GM23338 (cell line): ENCODE measurements around the gene VCL. TPM values are rescaled to one million over a fixed set of nuclear protein-coding genes. Genes with fewer than 3 reads are reported as not detected.

ENCODE experiments used
- ATAC-seq: fragments of 200-7000 bp; cut with Tn5 transposase; 3 replicates; pipeline ENCODE4 v1.9.1; 2020
- DNase-seq: peaks from one replicate; pipeline ENCODE4 v3.0.0-alpha.2; 2015; ENCODE audit warnings: low spot score
- H2AFZ ChIP-seq: fragments of 200-600 bp; sonication (generic); 2 replicates; pipeline ENCODE4 v1.8.0; 2016; ENCODE audit warnings: antibody characterized with exemption, mild to moderate bottlenecking, moderate library complexity
- H3F3A ChIP-seq: fragments of 200-600 bp; sonication (generic); replicated peaks from 2 replicates; pipeline ENCODE4 v1.8.0; 2017; ENCODE audit warnings: antibody characterized with exemption, mixed run types, low read depth
- H3K27ac ChIP-seq: fragments of 200-600 bp; sonication (generic); 2 replicates; pipeline ENCODE4 v1.6.1; 2016; ENCODE audit warnings: low read depth
- H3K27me3 ChIP-seq: fragments of 200-600 bp; sonication (generic); 2 replicates; pipeline ENCODE4 v1.8.0; 2016; ENCODE audit warnings: mild to moderate bottlenecking, mixed run types, moderate library complexity; ENCODE audit not compliant: insufficient read depth
- H3K36me3 ChIP-seq: fragments of 200-600 bp; sonication (generic); 2 replicates; pipeline ENCODE4 v1.8.0; 2016; ENCODE audit warnings: mild to moderate bottlenecking; ENCODE audit not compliant: insufficient read depth
- H3K4me1 ChIP-seq: fragments of 200-600 bp; sonication (generic); 2 replicates; pipeline ENCODE4 v1.8.0; 2016; ENCODE audit warnings: mild to moderate bottlenecking, moderate library complexity; ENCODE audit not compliant: insufficient read depth
- H3K4me2 ChIP-seq: fragments of 200-600 bp; sonication (generic); 2 replicates; pipeline ENCODE4 v1.7.1; 2017; ENCODE audit warnings: mixed run types
- H3K4me3 ChIP-seq: fragments of 200-600 bp; sonication (generic); 2 replicates; pipeline ENCODE4 v1.6.1; 2016; ENCODE audit warnings: mixed run types
- H3K79me2 ChIP-seq: fragments of 200-600 bp; sonication (generic); replicated peaks from 2 replicates; pipeline ENCODE4 v1.8.0; 2017; ENCODE audit warnings: mild to moderate bottlenecking; ENCODE audit not compliant: insufficient read depth
- H3K9me2 ChIP-seq: fragments of 200-600 bp; sonication (generic); 2 replicates; pipeline ENCODE4 v1.8.0; 2017; ENCODE audit not compliant: insufficient read depth
- H4K20me1 ChIP-seq: fragments of 200-600 bp; sonication (generic); replicated peaks from 2 replicates; pipeline ENCODE4 v1.8.0; 2017; ENCODE audit warnings: mild to moderate bottlenecking; ENCODE audit not compliant: insufficient read depth
- H3K27ac Mint-ChIP-seq: 2 replicates; pipeline ENCODE4 v1.8.0; 2020; ENCODE audit warnings: inconsistent platforms, mild to moderate bottlenecking, moderate library complexity, mixed read lengths
- H3K27me3 Mint-ChIP-seq: 3 replicates; pipeline ENCODE4 v1.8.0; 2022; ENCODE audit warnings: low read depth, mild to moderate bottlenecking, moderate library complexity, mixed read lengths, inconsistent platforms; ENCODE audit not compliant: insufficient read depth, poor library complexity
- H3K36me3 Mint-ChIP-seq: 3 replicates; pipeline ENCODE4 v1.8.0; 2021; ENCODE audit warnings: low read depth, mild to moderate bottlenecking, inconsistent platforms, moderate library complexity, mixed read lengths
- H3K4me1 Mint-ChIP-seq: 3 replicates; pipeline ENCODE4 v1.8.0; 2020; ENCODE audit warnings: mild to moderate bottlenecking, inconsistent platforms, mixed read lengths
- H3K4me3 Mint-ChIP-seq: 3 replicates; pipeline ENCODE4 v1.8.0; 2021; ENCODE audit warnings: moderate library complexity, mild to moderate bottlenecking, inconsistent platforms, mixed read lengths
- H3K9me3 Mint-ChIP-seq: 3 replicates; pipeline ENCODE4 v1.8.0; 2020; ENCODE audit warnings: moderate library complexity, mild to moderate bottlenecking, inconsistent platforms, mixed read lengths
- CTCF ChIP-seq, 2 experiments: fragments of 200-600 bp in 1 of 2; sonication (generic) in 1 of 2; conservative IDR thresholded peaks; 2 replicates each; pipeline versions ENCODE4 v1.5.1 to v1.6.1; 2016 to 2017; ENCODE audit warnings: antibody characterized with exemption in 2 of 2, low read depth in 2 of 2, mild to moderate bottlenecking in 2 of 2, moderate library complexity in 1 of 2
- EZH2 ChIP-seq: fragments of 200-600 bp; sonication (generic); IDR thresholded peaks from one replicate; pipeline ENCODE4 v1.8.0; 2017; ENCODE audit warnings: antibody characterized with exemption, mild to moderate bottlenecking, low read depth; ENCODE audit not compliant: unreplicated experiment
- JUNB ChIP-seq: IDR thresholded peaks from one replicate; pipeline ENCODE4 v1.6.1; 2016; ENCODE audit warnings: antibody characterized with exemption; ENCODE audit not compliant: unreplicated experiment
- NANOG ChIP-seq: IDR thresholded peaks from 2 replicates; pipeline ENCODE4 v1.6.1; 2016; ENCODE audit warnings: antibody characterized with exemption, borderline replicate concordance
- POLR2AphosphoS5 ChIP-seq: IDR thresholded peaks from 2 replicates; pipeline ENCODE4 v1.6.1; 2016; ENCODE audit warnings: antibody characterized with exemption, low read depth
- REST ChIP-seq: IDR thresholded peaks from one replicate; pipeline ENCODE4 v1.6.1; 2018; ENCODE audit warnings: antibody characterized with exemption; ENCODE audit not compliant: unreplicated experiment
- ZNF114 ChIP-seq: fragments of 250-450 bp; sonication (Bioruptor Pico); IDR thresholded peaks from 2 replicates; pipeline ENCODE4 v1.5.0; 2020; ENCODE audit warnings: mild to moderate bottlenecking, moderate library complexity
- ZNF331 ChIP-seq: fragments of 250-450 bp; sonication (Bioruptor Pico); IDR thresholded peaks from 2 replicates; pipeline ENCODE4 v1.5.0; 2020; ENCODE audit warnings: low read depth, mild to moderate bottlenecking, moderate library complexity
- ZNF462 ChIP-seq: fragments of 250-450 bp; sonication (Bioruptor Pico); IDR thresholded peaks from 2 replicates; pipeline ENCODE4 v1.5.0; 2020; ENCODE audit warnings: mild to moderate bottlenecking, moderate library complexity
- polyA plus RNA-seq: library from polyadenylated mRNA; unstranded; fragments of >200 nt; fragmentation: Nextera tagmentation; extraction: Ambion mirVana; gene quantifications from 2 replicates; pipeline ENCODE4 v1.2.1, GENCODE V29; 2016
- total RNA-seq: library from RNA; depleted of rRNA; stranded (reverse); fragments of >200 nt; shearing (Covaris generic); gene quantifications from 2 replicates; pipeline ENCODE4 v1.2.3, GENCODE V29; 2014

The VCL gene
- total and polyA plus RNA-seq, 2 experiments from 2014 or later, result 60.7 to 254 TPM

GRCh38 chr10:73967022-73967429 is 30.9 kb upstream of the VCL start:
- TF ChIP-seq NANOG (0 out of 2 replicates have a peak, but pooled peaks have one; percentile 14), ZNF114 (CRISPR knock-in tag) (no peak), JUNB (no peak), EZH2 (no peak), POLR2AphosphoS5 (peak; percentile 49), REST (no peak), ZNF331 (CRISPR knock-in tag) (no peak), CTCF (conservative IDR thresholded peaks at IDR 0.05; ENCODE audit: low read depth in 2 of 2) (no peak), ZNF462 (peak; percentile 72)
- H3K4me1 Mint-ChIP-seq, result peaks cover 60% of the 10 kb centered on the region

More at GRCh38 chr10:73967022-73967429, 30.9 kb upstream of the VCL start:
- H3K9me2 ChIP-seq, result no peaks in the 10 kb centered on the region
- ATAC-seq (peak; percentile 78), DNase-seq (peak; percentile 85)
- H3F3A ChIP-seq, result peaks cover 10% of the 10 kb centered on the region
- no peaks in the 10 kb centered on the region for H3K36me3 Mint-ChIP-seq
- 0 out of 2 replicates have a peak overlapping the region, but pooled peaks have one; percentile 1 for H3K4me3 ChIP-seq
- no peaks in the 10 kb centered on the region for H3K36me3 ChIP-seq
- peak overlapping the region; percentile 58; the same call in 2 of the 3 replicates for H3K4me3 Mint-ChIP-seq
- H4K20me1 ChIP-seq, result no peaks in the 10 kb centered on the region
- peaks cover 30% of the 10 kb centered on the region for H3K4me1 ChIP-seq
- H2AFZ ChIP-seq, result no peak overlapping the region
- H3K27me3 Mint-ChIP-seq, result peaks cover 19% of the 10 kb centered on the region
- no peaks in the 10 kb centered on the region for H3K27me3 ChIP-seq
- H3K4me2 ChIP-seq, result peak overlapping the region; percentile 50
- H3K27ac Mint-ChIP-seq, result peak overlapping the region; percentile 100
- no peaks in the 10 kb centered on the region; the same call in 2 of the 3 replicates for H3K9me3 Mint-ChIP-seq
- no peaks in the 10 kb centered on the region for H3K79me2 ChIP-seq
- peak overlapping the region; percentile 99 for H3K27ac ChIP-seq
